ENCODE results near the gene SPRR3. TPM values are rescaled to one million over a fixed set of nuclear protein-coding genes. Genes with fewer than 3 reads are reported as not detected.
"Not testable (repeated sequence)": the region's sequence is repeated elsewhere in the genome, so short reads cannot be mapped to it uniquely, and the experiment has no call there.

Gene SPRR3
- total RNA-seq, 1 donor from 2014 or later: not detected

DNA sequence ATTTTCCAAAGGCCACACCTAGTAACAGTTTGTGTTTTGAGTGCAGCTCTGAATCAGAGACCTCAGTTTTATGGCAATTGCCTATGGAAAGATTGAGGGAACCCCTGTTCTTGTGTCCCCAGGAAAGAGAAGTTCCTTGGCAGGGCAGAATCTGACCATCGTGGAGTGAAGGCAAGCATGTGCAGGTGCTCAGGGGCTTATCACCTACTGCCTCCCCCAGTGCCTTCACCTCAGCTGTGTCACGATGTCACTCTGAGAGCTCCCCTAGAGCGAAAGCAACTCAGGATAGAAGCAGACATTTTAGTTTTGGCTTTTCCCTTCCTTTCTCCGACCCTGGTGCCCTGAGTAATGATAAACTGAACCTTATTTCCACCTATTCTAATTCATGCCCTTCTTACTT lies 19.5 kb upstream of the SPRR3 start:
- DNase-seq (ENCODE audit: extremely low read depth, low read depth, low spot score): no peak

GRCh38 chr1:152983234-152983633 lies 18.3 kb upstream of the SPRR3 start:
- no peak for DNase-seq (ENCODE audit: extremely low read depth, low read depth, low spot score)

- DNase-seq (ENCODE audit: extremely low read depth, low read depth, low spot score): no peak
Measured at GRCh38 chr1:152983743-152984142, 17.8 kb upstream of the SPRR3 start, which contains the start of gene SPRR1A. TSS of gene SPRR1A (plus strand) at chr1:152984081. CDS start at chr1:152985231, 1,150 bp downstream.

- DNase-seq (ENCODE audit: extremely low read depth, low read depth, low spot score): no peak
Measured at GRCh38 chr1:152986578-152986977, 15.0 kb upstream of the SPRR3 start.

GRCh38 chr1:152993186-152993585 lies 8.4 kb upstream of the SPRR3 start:
- no peak for DNase-seq (ENCODE audit: extremely low read depth, low read depth, low spot score)

GRCh38 chr1:152995842-152996241 lies 5.7 kb upstream of the SPRR3 start:
- no peak for DNase-seq (ENCODE audit: extremely low read depth, low read depth, low spot score)

GRCh38 chr1:152996633-152997400 lies 4.7 kb upstream of the SPRR3 start:
- DNase-seq (ENCODE audit: extremely low read depth, low read depth, low spot score): no peak

- DNase-seq (ENCODE audit: extremely low read depth, low read depth, low spot score): no peak
Measured at GRCh38 chr1:152997901-152998300, 3.6 kb upstream of the SPRR3 start.

DNA sequence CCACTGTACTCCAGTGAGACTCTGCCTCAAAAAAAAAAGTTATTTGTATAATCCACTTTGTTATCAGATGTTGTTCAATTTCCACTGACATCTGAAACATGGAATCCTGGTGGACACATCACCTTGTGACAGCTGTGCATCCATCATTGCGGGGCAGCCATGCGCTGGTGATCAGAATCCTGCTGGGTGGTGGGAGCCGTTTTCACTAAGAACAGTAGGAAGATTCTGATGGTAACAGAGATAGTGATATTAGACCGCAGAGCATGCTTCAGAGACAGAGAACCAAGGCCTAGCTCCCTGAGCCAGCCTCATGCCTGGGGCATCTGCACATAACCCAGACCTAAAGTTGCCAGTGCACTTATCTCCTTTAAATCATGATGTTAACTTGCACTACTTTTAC lies 3.1 kb upstream of the SPRR3 start:
- no peak for DNase-seq (ENCODE audit: extremely low read depth, low read depth, low spot score)

DNA sequence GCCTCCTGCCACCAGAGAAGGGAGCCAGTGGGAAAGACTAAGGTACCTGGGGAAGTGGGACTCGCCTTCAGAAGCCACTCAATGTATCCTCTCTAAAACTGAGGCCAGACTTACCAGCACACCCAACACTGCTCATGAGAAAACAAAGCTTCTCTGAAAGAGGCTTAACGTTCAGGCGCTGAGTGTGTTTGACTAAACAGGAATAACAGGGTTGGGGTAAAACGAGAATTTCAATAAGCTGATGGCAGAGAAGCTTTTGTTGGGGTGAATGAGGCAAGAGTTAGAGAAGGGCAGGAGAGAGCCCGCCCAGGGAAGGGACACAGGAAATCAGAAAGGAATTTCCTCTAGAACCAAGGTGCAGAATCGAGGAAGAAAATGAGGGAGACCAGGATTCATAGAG lies 1.7 kb upstream of the SPRR3 start:
- no peak for DNase-seq (ENCODE audit: extremely low read depth, low read depth, low spot score)

GRCh38 chr1:153000294-153000693 lies 1.3 kb upstream of the SPRR3 start:
- no peak for DNase-seq (ENCODE audit: extremely low read depth, low read depth, low spot score)

DNA sequence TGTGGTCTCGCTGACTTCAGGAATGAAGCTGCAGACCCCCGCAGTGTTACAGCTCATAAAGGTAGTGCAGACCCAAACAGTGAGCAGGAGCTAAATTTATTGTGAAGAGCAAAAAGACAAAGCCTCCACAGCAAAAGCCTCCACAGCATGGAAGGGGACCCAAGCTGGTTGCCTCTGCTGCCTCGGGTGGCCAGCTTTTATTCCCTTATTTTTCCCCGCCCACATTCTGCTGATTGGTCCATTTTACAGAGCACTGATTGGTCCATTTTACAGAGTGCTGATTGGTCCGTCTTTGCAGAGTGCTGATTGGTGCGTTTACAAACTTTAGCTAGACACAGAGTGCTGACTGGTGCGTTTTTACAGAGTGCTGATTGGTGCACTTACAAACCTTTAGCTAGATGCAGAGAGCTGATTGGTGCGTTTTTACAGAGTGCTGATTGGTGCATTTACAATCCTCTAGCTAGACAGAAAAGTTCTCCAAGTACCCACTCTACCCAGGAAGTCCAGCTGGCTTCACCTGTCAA lies 9.7 kb downstream of the SPRR3 start:
- not testable (repeated sequence) for DNase-seq (ENCODE audit: extremely low read depth, low read depth, low spot score)

- not testable (repeated sequence) for DNase-seq (ENCODE audit: extremely low read depth, low read depth, low spot score)
Measured at GRCh38 chr1:153021829-153022228, 20.3 kb downstream of the SPRR3 start.

- not testable (repeated sequence) for DNase-seq (ENCODE audit: extremely low read depth, low read depth, low spot score)
Measured at GRCh38 chr1:153022340-153022739, 20.8 kb downstream of the SPRR3 start.

- no peak for DNase-seq (ENCODE audit: extremely low read depth, low read depth, low spot score)
Measured at GRCh38 chr1:153023109-153023508, 21.6 kb downstream of the SPRR3 start.

DNA sequence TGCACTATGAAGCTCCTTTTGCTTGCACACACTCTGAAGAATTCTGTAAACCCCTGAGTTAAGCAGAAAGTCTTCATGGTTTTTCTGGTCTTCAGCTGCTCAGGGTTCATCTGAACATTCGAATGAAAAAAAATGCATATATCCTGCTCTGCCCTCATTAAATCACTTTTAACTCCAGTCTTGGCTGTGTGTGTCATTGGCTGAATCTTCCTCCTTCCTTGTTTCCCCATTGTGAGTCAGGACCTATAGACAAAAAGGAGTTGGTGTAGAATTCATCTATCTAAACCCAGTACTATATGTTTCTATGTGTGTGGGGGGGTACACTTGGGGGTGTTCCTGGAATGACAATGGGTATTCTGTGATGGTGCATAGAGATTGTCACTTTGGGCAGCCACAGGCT lies 22.9 kb downstream of the SPRR3 start:
- no peak for DNase-seq (ENCODE audit: extremely low read depth, low read depth, low spot score)

DNA sequence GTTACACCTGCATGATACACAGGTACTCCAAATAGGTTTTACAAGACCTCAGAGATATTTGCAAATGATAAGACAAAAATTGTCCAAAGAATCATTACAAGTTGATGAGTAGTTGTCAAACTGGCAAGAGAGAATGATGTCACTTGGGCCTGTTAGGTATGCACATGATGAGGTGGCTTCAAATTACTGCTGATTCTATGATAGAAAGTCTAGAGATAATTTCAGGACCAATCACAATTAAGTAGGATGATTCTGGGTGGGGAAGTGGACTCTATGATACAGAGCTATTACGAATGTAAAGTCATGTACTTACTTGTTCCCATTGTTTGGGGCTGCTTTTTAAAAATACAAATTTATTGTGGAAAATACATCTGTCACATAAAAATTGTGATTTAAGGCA lies 24.2 kb downstream of the SPRR3 start:
- DNase-seq (ENCODE audit: extremely low read depth, low read depth, low spot score): no peak

GRCh38 chr1:153028766-153029165 lies 27.2 kb downstream of the SPRR3 start:
- no peak for DNase-seq (ENCODE audit: extremely low read depth, low read depth, low spot score)

DNA sequence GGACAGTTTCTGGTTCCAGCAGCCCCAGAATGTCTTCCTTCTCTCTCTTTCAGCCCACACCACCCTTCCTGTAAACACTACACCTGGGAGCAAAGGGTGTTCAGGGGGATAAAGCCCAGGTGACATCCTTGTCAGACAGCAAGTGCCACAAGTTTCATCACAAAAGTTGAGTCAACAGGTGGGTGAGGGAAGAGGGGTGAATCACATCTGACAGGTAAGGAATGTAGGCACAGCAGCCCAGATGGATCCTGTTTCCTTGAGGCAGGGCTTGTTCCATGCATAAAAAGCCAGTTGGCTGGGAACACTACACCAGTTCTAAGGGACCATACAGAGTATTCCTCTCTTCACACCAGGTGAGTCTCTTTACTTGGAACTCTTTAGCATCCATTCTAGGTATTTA lies 29.3 kb downstream of the SPRR3 start, which contains the start of gene SPRR1B:
Gene SPRR1B (plus strand): TSS at position 309 of the 400 bp plus-strand sequence. CDS start 1,143 bp downstream, outside the sequence.
- no peak for DNase-seq (ENCODE audit: extremely low read depth, low read depth, low spot score)

- DNase-seq (ENCODE audit: extremely low read depth, low read depth, low spot score): no peak
Measured at GRCh38 chr1:153032073-153032472, 30.5 kb downstream of the SPRR3 start.

GRCh38 chr1:153032677-153033308 lies 31.2 kb downstream of the SPRR3 start:
- no peak for DNase-seq (ENCODE audit: extremely low read depth, low read depth, low spot score)

- DNase-seq (ENCODE audit: extremely low read depth, low read depth, low spot score): no peak
Measured at GRCh38 chr1:153035211-153035610, 33.7 kb downstream of the SPRR3 start.

All from glomerular endothelial cell (primary cell).